IMR-90 (cell line): ENCODE results near the gene BCAS1. TPM values are rescaled to one million over a fixed set of nuclear protein-coding genes. Genes with fewer than 3 reads are reported as not detected.

ENCODE experiments used
- ATAC-seq: fragments of 200-7000 bp; cut with Tn5 transposase; 2 replicates; pipeline ENCODE4 v1.9.1; 2020; ENCODE audit warnings: low read depth, mild to moderate bottlenecking, moderate library complexity
- BruUV-seq: library from RNA; stranded (reverse); fragments of 400-500 nt; replicated peaks from 2 replicates; lab custom pipeline; 2021; lab: Mats Ljungman, UMichigan
- CTCF ChIA-PET: fragments of 300-600 bp; formaldehyde crosslinking; extraction: SDS; loops from one replicate; lab custom pipeline; 2021; ENCODE audit warnings: antibody characterized with exemption; lab: Yijun Ruan, JAX
- POLR2A ChIA-PET: fragments of 300-600 bp; sonication (Branson Sonifier 250); formaldehyde crosslinking; loops from one replicate; lab custom pipeline; 2022; ENCODE audit warnings: antibody characterized with exemption; ENCODE audit not compliant: unreplicated experiment; lab: Charles Lee
- DNase-seq: peaks from one replicate; pipeline ENCODE4 v3.0.0; 2013
- H2AFZ ChIP-seq: replicated peaks from 2 replicates; pipeline ENCODE3; 2013; ENCODE audit warnings: low read length, mild to moderate bottlenecking; ENCODE audit not compliant: poor library complexity
- H2AK5ac ChIP-seq: 2 replicates; pipeline ENCODE4 v1.6.1; 2013; ENCODE audit warnings: low read depth, low read length, inconsistent platforms
- H2AK9ac ChIP-seq: replicated peaks from 2 replicates; pipeline ENCODE3; 2013; ENCODE audit warnings: mild to moderate bottlenecking, low read depth, low read length, moderate library complexity; ENCODE audit not compliant: poor library complexity
- H2BK120ac ChIP-seq: 2 replicates; pipeline ENCODE4 v1.6.1; 2013; ENCODE audit warnings: low read depth, low read length, inconsistent platforms
- H2BK15ac ChIP-seq: 3 replicates; pipeline ENCODE4 v1.6.1; 2013; ENCODE audit warnings: low read depth, low read length, inconsistent platforms
- H2BK20ac ChIP-seq: 2 replicates; pipeline ENCODE4 v1.6.1; 2013; ENCODE audit warnings: low read depth, mild to moderate bottlenecking, inconsistent platforms, low read length, moderate library complexity
- H2BK5ac ChIP-seq: 2 replicates; pipeline ENCODE4 v1.6.1; 2013; ENCODE audit warnings: mild to moderate bottlenecking, low read depth, low read length, inconsistent platforms; ENCODE audit not compliant: poor library complexity, severe bottlenecking
- H3K14ac ChIP-seq: replicated peaks from 2 replicates; pipeline ENCODE4 v1.6.1; 2013; ENCODE audit warnings: low read depth, low read length, inconsistent platforms
- H3K18ac ChIP-seq: 2 replicates; pipeline ENCODE4 v1.6.1; 2013; ENCODE audit warnings: low read depth, low read length, control low read depth
- H3K23ac ChIP-seq: 2 replicates; pipeline ENCODE4 v1.6.1; 2013; ENCODE audit warnings: low read depth, low read length, inconsistent platforms
- H3K27ac ChIP-seq: 2 replicates; pipeline ENCODE4 v1.5.1; 2013; ENCODE audit warnings: mild to moderate bottlenecking, control low read depth, low read length; ENCODE audit not compliant: insufficient read depth
- H3K27me3 ChIP-seq: 2 replicates; pipeline ENCODE4 v1.6.1; 2013; ENCODE audit warnings: low read length; ENCODE audit not compliant: control insufficient read depth, insufficient read depth
- H3K36me3 ChIP-seq: 2 replicates; pipeline ENCODE4 v1.6.1; 2013; ENCODE audit warnings: low read length, mixed read lengths; ENCODE audit not compliant: control insufficient read depth, insufficient read depth
- H3K4ac ChIP-seq: 2 replicates; pipeline ENCODE4 v1.6.1; 2013; ENCODE audit warnings: low read depth, low read length, inconsistent platforms
- H3K4me1 ChIP-seq: 2 replicates; pipeline ENCODE4 v1.6.1; 2013; ENCODE audit warnings: low read length, mixed read lengths; ENCODE audit not compliant: control insufficient read depth, insufficient read depth
- H3K4me2 ChIP-seq: 2 replicates; pipeline ENCODE4 v1.6.1; 2013; ENCODE audit warnings: low read depth, mild to moderate bottlenecking, control low read depth, low read length, moderate library complexity
- H3K4me3 ChIP-seq: 2 replicates; pipeline ENCODE4 v1.5.1; 2013; ENCODE audit warnings: low read depth, mild to moderate bottlenecking, control low read depth, low read length, moderate library complexity; ENCODE audit not compliant: insufficient read depth
- H3K56ac ChIP-seq: 2 replicates; pipeline ENCODE4 v1.6.1; 2013; ENCODE audit warnings: low read length, inconsistent platforms; ENCODE audit not compliant: insufficient read depth; ENCODE audit errors: extremely low read depth
- H3K79me1 ChIP-seq, 2 experiments: 2 replicates each; pipeline ENCODE4 v1.6.1; 2013; ENCODE audit warnings: low read length in 2 of 2, inconsistent platforms in 1 of 2, low read depth in 1 of 2
- H3K9ac ChIP-seq: 2 replicates; pipeline ENCODE4 v1.6.1; 2013; ENCODE audit warnings: low read depth, low read length, control low read depth
- H3K9me1 ChIP-seq: 2 replicates; pipeline ENCODE4 v1.6.1; 2013; ENCODE audit warnings: low read length, inconsistent platforms; ENCODE audit not compliant: insufficient read depth
- H3K9me3 ChIP-seq: 2 replicates; pipeline ENCODE4 v1.6.1; 2013; ENCODE audit warnings: low read length; ENCODE audit not compliant: control insufficient read depth, insufficient read depth
- H4K20me1 ChIP-seq: 2 replicates; pipeline ENCODE4 v1.6.1; 2013; ENCODE audit warnings: low read length, inconsistent platforms; ENCODE audit not compliant: insufficient read depth
- H4K5ac ChIP-seq: 2 replicates; pipeline ENCODE4 v1.6.1; 2013; ENCODE audit warnings: mild to moderate bottlenecking, low read depth, low read length, control low read depth
- H4K8ac ChIP-seq, 2 experiments: 2 replicates each; pipeline ENCODE4 v1.6.1; 2013; ENCODE audit warnings: low read depth in 2 of 2, low read length in 2 of 2, control low read depth in 1 of 2, inconsistent platforms in 1 of 2
- H4K91ac ChIP-seq: 2 replicates; pipeline ENCODE4 v1.6.1; 2013; ENCODE audit warnings: low read depth, low read length, inconsistent platforms; ENCODE audit not compliant: insufficient read depth
- FOS ChIP-seq: fragments of 150-350 bp; IDR thresholded peaks from 2 replicates; pipeline ENCODE4 v1.6.1; 2016; ENCODE audit warnings: low read depth, low read length
- MAZ ChIP-seq: IDR thresholded peaks from 2 replicates; pipeline ENCODE4 v1.6.1; 2012; ENCODE audit warnings: low read depth, mild to moderate bottlenecking, low read length, improper control_type of control experiment, moderate library complexity, borderline replicate concordance
- MXI1 ChIP-seq: IDR thresholded peaks from 2 replicates; pipeline ENCODE4 v1.6.1; 2012; ENCODE audit warnings: low read depth, mild to moderate bottlenecking, low read length, moderate library complexity, borderline replicate concordance
- POLR2A ChIP-seq: IDR thresholded peaks from 2 replicates; pipeline ENCODE4 v1.6.1; 2012; ENCODE audit warnings: mild to moderate bottlenecking, low read depth, low read length
- RAD21 ChIP-seq: IDR thresholded peaks from 2 replicates; pipeline ENCODE4 v1.6.1; 2012; ENCODE audit warnings: low read length, improper control_type of control experiment
- RCOR1 ChIP-seq: IDR thresholded peaks from 2 replicates; pipeline ENCODE4 v1.6.1; 2012; ENCODE audit warnings: mild to moderate bottlenecking, low read length, improper control_type of control experiment; ENCODE audit not compliant: insufficient replicate concordance
- RFX5 ChIP-seq: IDR thresholded peaks from 2 replicates; pipeline ENCODE4 v1.8.0; 2012; ENCODE audit warnings: low read depth, mild to moderate bottlenecking, low read length, moderate library complexity
- WGBS, 2 experiments: methylation state at CpG; one replicate each; pipeline versions ENCODE4 v1.1.5 to v1.1.7; 2013; ENCODE audit warnings: missing lambda C conversion rate in 2 of 2; ENCODE audit not compliant: insufficient read length in 1 of 2; ENCODE audit errors: extremely low coverage in 2 of 2; 5-methylcytosine and 5-hydroxymethylcytosine counted together
- dilution Hi-C: fragments of 300-500 bp; cut with HindIII; formaldehyde crosslinking; loops from one replicate; pipeline ENCODE4 v1.14.3; 2018; ENCODE audit warnings: low sequenced_read_pairs; ENCODE audit not compliant: unreplicated experiment
- in situ Hi-C: fragments of 300-500 bp; cut with MboI; formaldehyde crosslinking; loops from 3 replicates; pipeline ENCODE4 v1.14.3; 2019; ENCODE audit warnings: low sequenced_read_pairs, inconsistent platforms, mixed read lengths
- intact Hi-C: fragments of 100-400 bp; cut with micrococcal nuclease; formaldehyde crosslinking; loops from 2 replicates; pipeline ENCODE4 v1.10.0; 2022
- polyA plus RNA-seq, 3 experiments: library from polyadenylated mRNA; depleted of rRNA; stranded (reverse); fragments of >200 nt; gene quantifications; 2 replicates each; pipeline ENCODE4 v1.2.3, GENCODE V29; 2012; ENCODE audit warnings: low replicate concordance in 1 of 3
- total RNA-seq: library from RNA; depleted of rRNA; stranded (reverse); fragments of >200 nt; gene quantifications from 2 replicates; pipeline ENCODE4 v1.2.3, GENCODE V29; 2012
- TF ChIP-seq, protein P1 (sequence below): conservative IDR thresholded peaks from 2 replicates; pipeline ENCODE4 v1.5.1; 2012; ENCODE audit warnings: mild to moderate bottlenecking, low read depth, low read length, improper control_type of control experiment
- TF ChIP-seq, protein P2 (sequence below): fragments of 150-350 bp; IDR thresholded peaks from 2 replicates; pipeline ENCODE4 v1.6.1; 2017; ENCODE audit warnings: mild to moderate bottlenecking, antibody characterized with exemption, low read length, low read depth
- TF ChIP-seq, protein P3 (sequence below): fragments of 150-350 bp; IDR thresholded peaks from 2 replicates; pipeline ENCODE4 v1.6.1; 2016; ENCODE audit warnings: low read depth, mild to moderate bottlenecking, low read length, moderate library complexity, borderline replicate concordance

BCAS1 gene
- total and polyA plus RNA-seq, 2 of the 4 experiments (the other 2 are of a cell fraction): under 0.01 TPM; not detected in 1

DNA sequence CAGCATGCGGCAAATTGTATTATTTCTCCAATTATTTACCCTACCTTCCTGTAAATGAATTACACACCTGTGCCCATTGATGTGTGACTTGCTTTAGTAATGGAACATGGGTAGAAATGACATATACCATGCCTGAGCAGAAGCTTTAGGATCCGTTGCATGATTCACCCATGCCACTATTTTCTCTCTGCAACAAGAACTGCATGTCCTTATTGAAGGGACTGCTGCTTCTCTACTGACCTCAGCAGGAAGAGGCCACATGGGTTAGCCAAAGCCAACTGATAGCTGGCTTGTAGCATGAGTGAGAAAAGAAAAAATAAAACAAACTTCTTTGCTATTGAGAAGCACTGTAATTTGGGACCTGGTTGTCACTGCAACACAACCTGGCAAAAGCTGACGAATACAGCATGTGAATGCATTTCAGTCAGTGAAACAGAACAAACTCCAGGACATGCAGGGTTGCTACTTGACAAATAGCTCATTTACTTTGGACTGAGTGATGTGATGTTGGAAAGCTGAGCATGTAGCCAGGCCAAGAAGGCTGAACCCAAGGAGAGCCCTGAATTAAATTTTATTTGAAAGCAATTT, 99.2 kb downstream of the BCAS1 start:
- H3K4me3 ChIP-seq: no peak overlapping the region
- TF ChIP-seq, protein P1, sequence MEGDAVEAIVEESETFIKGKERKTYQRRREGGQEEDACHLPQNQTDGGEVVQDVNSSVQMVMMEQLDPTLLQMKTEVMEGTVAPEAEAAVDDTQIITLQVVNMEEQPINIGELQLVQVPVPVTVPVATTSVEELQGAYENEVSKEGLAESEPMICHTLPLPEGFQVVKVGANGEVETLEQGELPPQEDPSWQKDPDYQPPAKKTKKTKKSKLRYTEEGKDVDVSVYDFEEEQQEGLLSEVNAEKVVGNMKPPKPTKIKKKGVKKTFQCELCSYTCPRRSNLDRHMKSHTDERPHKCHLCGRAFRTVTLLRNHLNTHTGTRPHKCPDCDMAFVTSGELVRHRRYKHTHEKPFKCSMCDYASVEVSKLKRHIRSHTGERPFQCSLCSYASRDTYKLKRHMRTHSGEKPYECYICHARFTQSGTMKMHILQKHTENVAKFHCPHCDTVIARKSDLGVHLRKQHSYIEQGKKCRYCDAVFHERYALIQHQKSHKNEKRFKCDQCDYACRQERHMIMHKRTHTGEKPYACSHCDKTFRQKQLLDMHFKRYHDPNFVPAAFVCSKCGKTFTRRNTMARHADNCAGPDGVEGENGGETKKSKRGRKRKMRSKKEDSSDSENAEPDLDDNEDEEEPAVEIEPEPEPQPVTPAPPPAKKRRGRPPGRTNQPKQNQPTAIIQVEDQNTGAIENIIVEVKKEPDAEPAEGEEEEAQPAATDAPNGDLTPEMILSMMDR: no peak
- TF ChIP-seq POLR2A (no peak), RAD21 (no peak), MXI1 (no peak), FOS (no peak), RFX5 (no peak), RCOR1 (no peak), MAZ (no peak)
- TF ChIP-seq, protein P2, sequence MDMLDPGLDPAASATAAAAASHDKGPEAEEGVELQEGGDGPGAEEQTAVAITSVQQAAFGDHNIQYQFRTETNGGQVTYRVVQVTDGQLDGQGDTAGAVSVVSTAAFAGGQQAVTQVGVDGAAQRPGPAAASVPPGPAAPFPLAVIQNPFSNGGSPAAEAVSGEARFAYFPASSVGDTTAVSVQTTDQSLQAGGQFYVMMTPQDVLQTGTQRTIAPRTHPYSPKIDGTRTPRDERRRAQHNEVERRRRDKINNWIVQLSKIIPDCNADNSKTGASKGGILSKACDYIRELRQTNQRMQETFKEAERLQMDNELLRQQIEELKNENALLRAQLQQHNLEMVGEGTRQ: no peak
- TF ChIP-seq, protein P3, sequence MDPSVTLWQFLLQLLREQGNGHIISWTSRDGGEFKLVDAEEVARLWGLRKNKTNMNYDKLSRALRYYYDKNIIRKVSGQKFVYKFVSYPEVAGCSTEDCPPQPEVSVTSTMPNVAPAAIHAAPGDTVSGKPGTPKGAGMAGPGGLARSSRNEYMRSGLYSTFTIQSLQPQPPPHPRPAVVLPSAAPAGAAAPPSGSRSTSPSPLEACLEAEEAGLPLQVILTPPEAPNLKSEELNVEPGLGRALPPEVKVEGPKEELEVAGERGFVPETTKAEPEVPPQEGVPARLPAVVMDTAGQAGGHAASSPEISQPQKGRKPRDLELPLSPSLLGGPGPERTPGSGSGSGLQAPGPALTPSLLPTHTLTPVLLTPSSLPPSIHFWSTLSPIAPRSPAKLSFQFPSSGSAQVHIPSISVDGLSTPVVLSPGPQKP: no peak
- no peak for DNase-seq
- H3K9ac ChIP-seq: no peak overlapping the region
- H3K9me3 ChIP-seq: no peaks in the 10 kb centered on the region; the same call in 1 of the 2 replicates
- no TSS peak for BruUV-seq
- H3K4ac ChIP-seq: no peak overlapping the region
- WGBS, 2 experiments: 86% methylated on average over 1 of the region's 3 CpGs; no CpG with 5 or more reads in 1 of the 2 experiments
- H2AK5ac ChIP-seq: no peak overlapping the region
- H2BK120ac ChIP-seq: no peak overlapping the region
- no peak overlapping the region for H2AK9ac ChIP-seq
- in situ Hi-C loops: no loop called here
- dilution Hi-C loops: no loop called here
- no peak overlapping the region for H3K18ac ChIP-seq
- no peak overlapping the region for H2BK15ac ChIP-seq
- no peaks in the 10 kb centered on the region for H4K20me1 ChIP-seq
- no peaks in the 10 kb centered on the region for H3K79me1 ChIP-seq
- ChIA-PET CTCF (interaction anchor here (0.7 kb wide), 1 partner anchor 15 kb away, joined by 3 read pairs; no protein-coding TSS in a partner anchor), POLR2A (no interaction called here)
- H2BK5ac ChIP-seq: no peak overlapping the region
- no peak overlapping the region for H4K91ac ChIP-seq
- no peak overlapping the region for H3K23ac ChIP-seq
- H2BK20ac ChIP-seq: no peak overlapping the region
- intact Hi-C loops: no loop called here
- no peaks in the 10 kb centered on the region for H3K36me3 ChIP-seq
- H3K27ac ChIP-seq: no peak overlapping the region
- no peaks in the 10 kb centered on the region for H3K4me1 ChIP-seq
- no peak overlapping the region for H3K56ac ChIP-seq
- H3K14ac ChIP-seq: no peak overlapping the region
- no peak for ATAC-seq
- H3K4me2 ChIP-seq: no peak overlapping the region
- peaks cover 2% of the 10 kb centered on the region for H3K27me3 ChIP-seq
- H4K8ac ChIP-seq: no peak overlapping the region
- H2AFZ ChIP-seq: no peak overlapping the region
- H3K9me1 ChIP-seq: no peaks in the 10 kb centered on the region
- no peak overlapping the region for H4K5ac ChIP-seq
